Erythroblast (primary cell): ENCODE data around the gene DMRTB1.

Experiments used
- GATA1 ChIP-seq: IDR thresholded peaks from 2 replicates; pipeline ENCODE4 v1.6.1; 2011; ENCODE audit warnings: low read depth, mild to moderate bottlenecking, control low read depth, low read length, moderate library complexity
- POLR2A ChIP-seq: IDR thresholded peaks from 2 replicates; pipeline ENCODE4 v1.6.1; 2011; ENCODE audit warnings: mild to moderate bottlenecking, low read length

DNA sequence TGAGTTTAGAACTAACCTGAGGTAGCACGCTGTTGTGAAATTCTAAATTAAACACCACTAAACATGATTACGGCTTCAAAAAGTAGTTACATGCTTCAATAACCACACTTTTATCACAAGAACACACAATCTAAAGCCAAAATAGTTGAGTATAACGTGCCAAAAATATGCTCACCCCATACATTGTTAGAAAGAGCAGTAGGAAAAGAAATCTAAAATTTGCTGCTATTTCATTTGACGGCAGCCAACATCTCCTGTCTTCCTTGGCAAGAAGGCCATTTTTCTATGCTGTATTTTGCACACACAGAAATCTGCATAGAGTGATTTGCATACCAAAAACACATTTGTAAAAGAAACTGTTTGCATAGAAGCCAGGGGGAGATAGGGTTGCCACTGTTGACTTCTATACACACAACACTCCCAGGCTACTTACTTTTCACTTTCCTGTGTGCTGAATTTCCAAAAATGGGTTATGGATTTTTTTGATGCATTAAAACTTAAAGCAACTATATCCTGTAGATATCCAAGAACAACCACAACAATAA is 42.9 kb upstream of the DMRTB1 start:
- TF ChIP-seq POLR2A, result no peak
- no peak for TF ChIP-seq GATA1
